Measurements from ENCODE around the gene ANKRD13A. TPM values are rescaled to one million over a fixed set of nuclear protein-coding genes. Genes with fewer than 3 reads are reported as not detected.

The ANKRD13A gene
- total and polyA plus RNA-seq, 5 donors from 2014 or later, result 36.6 to 71.0 (median 41.8) TPM

GRCh38 chr12:109966546-109966945, 32.7 kb upstream of the ANKRD13A start:
- Histone ChIP-seq H3K27ac (ENCODE audit: insufficient read depth, low read length, poor library complexity, severe bottlenecking) (no peak overlapping the region), H3K36me3 (ENCODE audit: control insufficient read depth, insufficient read depth, low read length) (peaks cover 62% of the 10 kb centered on the region), H3K4me3 (ENCODE audit: low read depth, low read length) (no peak overlapping the region), H3K4me1 (ENCODE audit: control insufficient read depth, insufficient read depth, low read length, poor library complexity, severe bottlenecking) (peaks cover 14% of the 10 kb centered on the region), H3K27me3 (ENCODE audit: control insufficient read depth, insufficient read depth, low read length) (no peaks in the 10 kb centered on the region), H3K9me3 (ENCODE audit: control insufficient read depth in 2 of 2, low read length in 2 of 2) (no peaks in the 10 kb centered on the region)
- ATAC-seq (ENCODE audit: low read depth in 2 of 2) (no peak), DNase-seq (no peak)
- no peak overlapping the region for H3K4me3 Mint-ChIP-seq
- H3K27me3 Mint-ChIP-seq, result no peaks in the 10 kb centered on the region
- peaks cover 24% of the 10 kb centered on the region for H3K36me3 Mint-ChIP-seq
- peak overlapping the region in 2 of 3 donors; percentile 72 to 82 for H3K27ac Mint-ChIP-seq
- peaks cover 13 to 22% (median 18%) of the 10 kb centered on the region in 4 donors for H3K4me1 Mint-ChIP-seq
- no peaks in the 10 kb centered on the region for H3K9me3 Mint-ChIP-seq

GRCh38 chr12:109967383-109968031, 31.7 kb upstream of the ANKRD13A start:
- H3K9me3 Mint-ChIP-seq, result no peaks in the 10 kb centered on the region
- H3K4me3 Mint-ChIP-seq, result peak overlapping the region; percentile 34 to 77 (median 49)
- peaks cover 13 to 27% (median 18%) of the 10 kb centered on the region in 4 donors for H3K4me1 Mint-ChIP-seq
- no peaks in the 10 kb centered on the region for H3K27me3 Mint-ChIP-seq
- ATAC-seq (ENCODE audit: low read depth in 2 of 2), result peak; percentile 29 to 46
- Histone ChIP-seq H3K27ac (ENCODE audit: insufficient read depth, low read length, poor library complexity, severe bottlenecking) (peak overlapping the region; percentile 80), H3K4me3 (ENCODE audit: low read depth, low read length) (peak overlapping the region; percentile 78), H3K9me3 (ENCODE audit: control insufficient read depth in 2 of 2, low read length in 2 of 2) (no peaks in the 10 kb centered on the region), H3K36me3 (ENCODE audit: control insufficient read depth, insufficient read depth, low read length) (peaks cover 59% of the 10 kb centered on the region), H3K4me1 (ENCODE audit: control insufficient read depth, insufficient read depth, low read length, poor library complexity, severe bottlenecking) (peaks cover 14% of the 10 kb centered on the region), H3K27me3 (ENCODE audit: control insufficient read depth, insufficient read depth, low read length) (no peaks in the 10 kb centered on the region)
- H3K36me3 Mint-ChIP-seq, result peaks cover 27% of the 10 kb centered on the region
- H3K27ac Mint-ChIP-seq, result peak overlapping the region; percentile 72 to 89 (median 79)
- peak in 1 of 3 donors; percentile 51 for DNase-seq

GRCh38 chr12:109968032-109968420, 31.2 kb upstream of the ANKRD13A start:
- Mint-ChIP-seq H3K4me1 (peaks cover 13 to 27% (median 17%) of the 10 kb centered on the region in 4 donors), H3K4me3 (peak overlapping the region; percentile 34 to 77 (median 49)), H3K36me3 (peaks cover 27% of the 10 kb centered on the region), H3K27me3 (no peaks in the 10 kb centered on the region), H3K9me3 (no peaks in the 10 kb centered on the region), H3K27ac (peak overlapping the region; percentile 72 to 89 (median 79))
- ATAC-seq (ENCODE audit: low read depth in 2 of 2) (peak; percentile 67 to 81), DNase-seq (peak in 2 of 3 donors; percentile 20 to 57)
- H3K27me3 ChIP-seq (ENCODE audit: control insufficient read depth, insufficient read depth, low read length), result no peaks in the 10 kb centered on the region
- H3K36me3 ChIP-seq (ENCODE audit: control insufficient read depth, insufficient read depth, low read length), result peaks cover 59% of the 10 kb centered on the region
- H3K27ac ChIP-seq (ENCODE audit: insufficient read depth, low read length, poor library complexity, severe bottlenecking), result peak overlapping the region; percentile 80
- H3K4me3 ChIP-seq (ENCODE audit: low read depth, low read length), result peak overlapping the region; percentile 78
- H3K9me3 ChIP-seq (ENCODE audit: control insufficient read depth in 2 of 2, low read length in 2 of 2), result no peaks in the 10 kb centered on the region
- peaks cover 14% of the 10 kb centered on the region for H3K4me1 ChIP-seq (ENCODE audit: control insufficient read depth, insufficient read depth, low read length, poor library complexity, severe bottlenecking)

- Mint-ChIP-seq H3K27ac (no peak overlapping the region), H3K9me3 (no peaks in the 10 kb centered on the region), H3K36me3 (peaks cover 27% of the 10 kb centered on the region), H3K4me1 (peaks cover 17 to 33% (median 22%) of the 10 kb centered on the region in 4 donors), H3K27me3 (no peaks in the 10 kb centered on the region), H3K4me3 (no peak overlapping the region)
- Histone ChIP-seq H3K36me3 (ENCODE audit: control insufficient read depth, insufficient read depth, low read length) (peaks cover 52% of the 10 kb centered on the region), H3K4me1 (ENCODE audit: control insufficient read depth, insufficient read depth, low read length, poor library complexity, severe bottlenecking) (peaks cover 14% of the 10 kb centered on the region), H3K27ac (ENCODE audit: insufficient read depth, low read length, poor library complexity, severe bottlenecking) (peak overlapping the region; percentile 23), H3K27me3 (ENCODE audit: control insufficient read depth, insufficient read depth, low read length) (no peaks in the 10 kb centered on the region), H3K4me3 (ENCODE audit: low read depth, low read length) (no peak overlapping the region), H3K9me3 (ENCODE audit: control insufficient read depth in 2 of 2, low read length in 2 of 2) (no peaks in the 10 kb centered on the region)
- ATAC-seq (ENCODE audit: low read depth in 2 of 2), result no peak
- no peak for DNase-seq
Measured at GRCh38 chr12:109968801-109969200, 30.4 kb upstream of the ANKRD13A start.

GRCh38 chr12:109972821-109973220, 26.4 kb upstream of the ANKRD13A start:
- no peak overlapping the region for H3K4me3 ChIP-seq (ENCODE audit: low read depth, low read length)
- H3K27ac ChIP-seq (ENCODE audit: insufficient read depth, low read length, poor library complexity, severe bottlenecking), result peak overlapping the region; percentile 60
- Mint-ChIP-seq H3K9me3 (peaks cover 0 to 1% (median 0%) of the 10 kb centered on the region in 7 donors), H3K27ac (peak overlapping the region in 1 of 3 donors; percentile 12), H3K27me3 (no peaks in the 10 kb centered on the region), H3K4me1 (peaks cover 15 to 27% (median 23%) of the 10 kb centered on the region in 4 donors), H3K4me3 (no peak overlapping the region), H3K36me3 (peaks cover 33% of the 10 kb centered on the region)
- DNase-seq, result no peak
- H3K27me3 ChIP-seq (ENCODE audit: control insufficient read depth, insufficient read depth, low read length), result no peaks in the 10 kb centered on the region
- ATAC-seq (ENCODE audit: low read depth in 2 of 2), result no peak
- no peaks in the 10 kb centered on the region for H3K9me3 ChIP-seq (ENCODE audit: control insufficient read depth in 2 of 2, low read length in 2 of 2)
- H3K36me3 ChIP-seq (ENCODE audit: control insufficient read depth, insufficient read depth, low read length), result peaks cover 55% of the 10 kb centered on the region
- peaks cover 10% of the 10 kb centered on the region for H3K4me1 ChIP-seq (ENCODE audit: control insufficient read depth, insufficient read depth, low read length, poor library complexity, severe bottlenecking)

- peak overlapping the region; percentile 1 to 80 (median 9) for H3K27ac Mint-ChIP-seq
- DNase-seq (peak in 2 of 3 donors; percentile 14 to 75), ATAC-seq (ENCODE audit: low read depth in 2 of 2) (peak; percentile 77 to 86)
- Histone ChIP-seq H3K36me3 (ENCODE audit: control insufficient read depth, insufficient read depth, low read length) (peaks cover 90% of the 10 kb centered on the region), H3K27ac (ENCODE audit: insufficient read depth, low read length, poor library complexity, severe bottlenecking) (no peak overlapping the region), H3K4me1 (ENCODE audit: control insufficient read depth, insufficient read depth, low read length, poor library complexity, severe bottlenecking) (peaks cover 15% of the 10 kb centered on the region), H3K9me3 (ENCODE audit: control insufficient read depth in 2 of 2, low read length in 2 of 2) (no peaks in the 10 kb centered on the region), H3K4me3 (ENCODE audit: low read depth, low read length) (no peak overlapping the region), H3K27me3 (ENCODE audit: control insufficient read depth, insufficient read depth, low read length) (no peaks in the 10 kb centered on the region)
- peak overlapping the region in 1 of 4 donors; percentile 3 for H3K4me3 Mint-ChIP-seq
- H3K9me3 Mint-ChIP-seq, result peaks cover 0 to 4% (median 0%) of the 10 kb centered on the region in 7 donors
- peaks cover 17 to 33% (median 26%) of the 10 kb centered on the region in 4 donors for H3K4me1 Mint-ChIP-seq
- no peaks in the 10 kb centered on the region for H3K27me3 Mint-ChIP-seq
- H3K36me3 Mint-ChIP-seq, result peaks cover 54% of the 10 kb centered on the region
Measured at GRCh38 chr12:109981311-109981710, 17.9 kb upstream of the ANKRD13A start.

GRCh38 chr12:109982210-109982609, 17.0 kb upstream of the ANKRD13A start:
- Mint-ChIP-seq H3K36me3 (peaks cover 50% of the 10 kb centered on the region), H3K4me1 (peaks cover 17 to 33% (median 26%) of the 10 kb centered on the region in 4 donors), H3K9me3 (peaks cover 0 to 4% (median 0%) of the 10 kb centered on the region in 7 donors), H3K27me3 (no peaks in the 10 kb centered on the region), H3K27ac (peak overlapping the region in 2 of 3 donors; percentile 9 to 84), H3K4me3 (peak overlapping the region in 1 of 4 donors; percentile 24)
- Histone ChIP-seq H3K4me3 (ENCODE audit: low read depth, low read length) (no peak overlapping the region), H3K9me3 (ENCODE audit: control insufficient read depth in 2 of 2, low read length in 2 of 2) (no peaks in the 10 kb centered on the region), H3K4me1 (ENCODE audit: control insufficient read depth, insufficient read depth, low read length, poor library complexity, severe bottlenecking) (peaks cover 15% of the 10 kb centered on the region), H3K27ac (ENCODE audit: insufficient read depth, low read length, poor library complexity, severe bottlenecking) (no peak overlapping the region), H3K27me3 (ENCODE audit: control insufficient read depth, insufficient read depth, low read length) (no peaks in the 10 kb centered on the region), H3K36me3 (ENCODE audit: control insufficient read depth, insufficient read depth, low read length) (peaks cover 83% of the 10 kb centered on the region)
- ATAC-seq (ENCODE audit: low read depth in 2 of 2) (no peak), DNase-seq (no peak)

All from CD4-positive, CD25-positive, alpha-beta regulatory T cell (primary cell).